ENCODE results near the gene MYL6B. TPM values are rescaled to one million over a fixed set of nuclear protein-coding genes. Genes with fewer than 3 reads are reported as not detected.

The MYL6B gene
- total RNA-seq, 1 donor from 2014 or later, result 19.5 TPM

GRCh38 chr12:56164345-56164729, 11.9 kb downstream of the MYL6B start:
- intact Hi-C loops (cut with DNase I), result no loop called here
- TF ChIP-seq CTCF (IDR thresholded peaks at IDR 0.05), result no peak
- ATAC-seq, result peak; percentile 4
- Histone ChIP-seq H3K27me3 (no peaks in the 10 kb centered on the region), H3K4me1 (peaks cover 21% of the 10 kb centered on the region), H3K9me3 (no peaks in the 10 kb centered on the region), H3K4me3 (no peak overlapping the region), H3K36me3 (peaks cover 96% of the 10 kb centered on the region), H3K27ac (no peak overlapping the region)
- DNase-seq, result no peak

GRCh38 chr12:56165369-56165768, 13.0 kb downstream of the MYL6B start:
- Histone ChIP-seq H3K9me3 (no peaks in the 10 kb centered on the region), H3K4me1 (peaks cover 10% of the 10 kb centered on the region), H3K36me3 (peaks cover 97% of the 10 kb centered on the region), H3K4me3 (no peak overlapping the region), H3K27me3 (no peaks in the 10 kb centered on the region), H3K27ac (no peak overlapping the region)
- DNase-seq (no peak), ATAC-seq (peak; percentile 1)
- no peak for TF ChIP-seq CTCF (IDR thresholded peaks at IDR 0.05)
- intact Hi-C loops (cut with DNase I), result no loop called here

GRCh38 chr12:56169229-56169759, 16.9 kb downstream of the MYL6B start:
- H3K4me1 ChIP-seq, result no peaks in the 10 kb centered on the region
- TF ChIP-seq CTCF (IDR thresholded peaks at IDR 0.05), result no peak
- H3K9me3 ChIP-seq, result no peaks in the 10 kb centered on the region
- no peaks in the 10 kb centered on the region for H3K27me3 ChIP-seq
- no peak for DNase-seq
- intact Hi-C loops (cut with DNase I), result no loop called here
- H3K36me3 ChIP-seq, result peaks cover 97% of the 10 kb centered on the region
- H3K4me3 ChIP-seq, result no peak overlapping the region
- no peak for ATAC-seq
- H3K27ac ChIP-seq, result no peak overlapping the region

- no peaks in the 10 kb centered on the region for H3K4me1 ChIP-seq
- no peak for TF ChIP-seq CTCF (IDR thresholded peaks at IDR 0.05)
- H3K27ac ChIP-seq, result no peak overlapping the region
- H3K36me3 ChIP-seq, result peaks cover 99% of the 10 kb centered on the region
- DNase-seq (no peak), ATAC-seq (no peak)
- no peaks in the 10 kb centered on the region for H3K27me3 ChIP-seq
- intact Hi-C loops (cut with DNase I), result loop anchor here (10.0 kb wide), 1 partner anchor 48 kb away; the partner anchor contains the start of gene ESYT1
- H3K4me3 ChIP-seq, result no peak overlapping the region
- no peaks in the 10 kb centered on the region for H3K9me3 ChIP-seq
Measured at GRCh38 chr12:56172839-56173238, 20.5 kb downstream of the MYL6B start.

GRCh38 chr12:56178347-56178746, 26.0 kb downstream of the MYL6B start:
- no peaks in the 10 kb centered on the region for H3K9me3 ChIP-seq
- no peaks in the 10 kb centered on the region for H3K4me1 ChIP-seq
- ATAC-seq, result no peak
- no peaks in the 10 kb centered on the region for H3K27me3 ChIP-seq
- intact Hi-C loops (cut with DNase I), result loop anchor here (10.0 kb wide), 1 partner anchor 54 kb away; the partner anchor contains the start of gene ESYT1
- H3K27ac ChIP-seq, result no peak overlapping the region
- H3K36me3 ChIP-seq, result peaks cover 98% of the 10 kb centered on the region
- no peak for DNase-seq
- H3K4me3 ChIP-seq, result no peak overlapping the region
- no peak for TF ChIP-seq CTCF (IDR thresholded peaks at IDR 0.05)

- TF ChIP-seq CTCF (IDR thresholded peaks at IDR 0.05), result no peak
- no peak overlapping the region for H3K4me3 ChIP-seq
- ATAC-seq (no peak), DNase-seq (no peak)
- H3K27me3 ChIP-seq, result no peaks in the 10 kb centered on the region
- no peaks in the 10 kb centered on the region for H3K9me3 ChIP-seq
- no peak overlapping the region for H3K27ac ChIP-seq
- intact Hi-C loops (cut with DNase I), result no loop called here
- peaks cover 25% of the 10 kb centered on the region for H3K4me1 ChIP-seq
- peaks cover 49% of the 10 kb centered on the region for H3K36me3 ChIP-seq
Measured at GRCh38 chr12:56186957-56187356, 34.6 kb downstream of the MYL6B start.

Measured in upper lobe of right lung (tissue), 1 donor.